ENCODE data around the gene FJX1.

FJX1 gene

DNA sequence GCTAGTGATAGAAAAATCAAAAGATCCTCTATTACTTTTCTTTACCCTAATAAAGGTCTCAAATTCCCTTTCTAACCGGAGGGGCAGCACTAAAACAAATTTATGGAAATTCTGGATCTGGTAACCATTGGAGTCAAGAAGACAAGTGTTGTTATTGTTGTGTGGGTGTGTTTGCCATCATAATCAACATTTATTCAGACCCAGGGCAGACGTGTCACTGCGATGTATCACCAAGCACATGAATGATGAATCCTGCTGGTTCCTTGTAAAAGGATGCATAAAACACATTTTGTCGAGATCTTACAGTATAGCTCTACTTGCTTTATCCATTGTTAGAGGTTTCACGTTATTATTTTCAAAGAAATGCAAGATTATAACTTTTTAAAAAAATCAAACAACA is 12.1 kb upstream of the FJX1 start:
- TF ChIP-seq, protein P1, sequence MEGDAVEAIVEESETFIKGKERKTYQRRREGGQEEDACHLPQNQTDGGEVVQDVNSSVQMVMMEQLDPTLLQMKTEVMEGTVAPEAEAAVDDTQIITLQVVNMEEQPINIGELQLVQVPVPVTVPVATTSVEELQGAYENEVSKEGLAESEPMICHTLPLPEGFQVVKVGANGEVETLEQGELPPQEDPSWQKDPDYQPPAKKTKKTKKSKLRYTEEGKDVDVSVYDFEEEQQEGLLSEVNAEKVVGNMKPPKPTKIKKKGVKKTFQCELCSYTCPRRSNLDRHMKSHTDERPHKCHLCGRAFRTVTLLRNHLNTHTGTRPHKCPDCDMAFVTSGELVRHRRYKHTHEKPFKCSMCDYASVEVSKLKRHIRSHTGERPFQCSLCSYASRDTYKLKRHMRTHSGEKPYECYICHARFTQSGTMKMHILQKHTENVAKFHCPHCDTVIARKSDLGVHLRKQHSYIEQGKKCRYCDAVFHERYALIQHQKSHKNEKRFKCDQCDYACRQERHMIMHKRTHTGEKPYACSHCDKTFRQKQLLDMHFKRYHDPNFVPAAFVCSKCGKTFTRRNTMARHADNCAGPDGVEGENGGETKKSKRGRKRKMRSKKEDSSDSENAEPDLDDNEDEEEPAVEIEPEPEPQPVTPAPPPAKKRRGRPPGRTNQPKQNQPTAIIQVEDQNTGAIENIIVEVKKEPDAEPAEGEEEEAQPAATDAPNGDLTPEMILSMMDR (IDR thresholded peaks at IDR 0.05; ENCODE audit: low read depth, low read length): no peak
- Histone ChIP-seq H3K36me3 (no peaks in the 10 kb centered on the region), H3K4me3 (ENCODE audit: low read depth, low read length) (no peak overlapping the region), H3K9me3 (ENCODE audit: severe bottlenecking) (no peaks in the 10 kb centered on the region), H3K27me3 (ENCODE audit: insufficient read depth, low read depth, severe bottlenecking) (no peaks in the 10 kb centered on the region), H3K27ac (no peak overlapping the region)
- no peak for DNase-seq

DNA sequence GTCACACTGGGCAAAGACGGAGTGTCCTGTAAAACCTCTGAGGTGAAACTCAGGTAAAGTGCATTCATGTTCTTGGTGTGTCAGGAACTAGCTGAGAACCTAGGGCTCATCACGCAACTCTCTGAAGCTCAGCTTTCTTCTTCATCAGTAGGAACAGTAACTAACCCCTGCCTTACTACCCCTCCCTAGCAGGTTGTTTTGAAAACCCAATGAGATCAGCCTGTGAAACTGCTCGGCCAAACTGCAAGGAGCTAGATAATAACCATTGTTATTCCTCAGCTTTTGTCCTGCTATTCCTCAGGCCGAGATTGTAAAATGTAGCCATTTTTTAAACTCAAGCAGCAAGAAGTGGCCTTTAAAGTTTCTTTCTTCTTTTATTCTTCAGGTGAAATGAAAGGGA is 9.8 kb upstream of the FJX1 start:
- no peaks in the 10 kb centered on the region for H3K36me3 ChIP-seq
- TF ChIP-seq, protein P1 (IDR thresholded peaks at IDR 0.05; ENCODE audit: low read depth, low read length): no peak
- no peaks in the 10 kb centered on the region for H3K9me3 ChIP-seq (ENCODE audit: severe bottlenecking)
- H3K27me3 ChIP-seq (ENCODE audit: insufficient read depth, low read depth, severe bottlenecking): no peaks in the 10 kb centered on the region
- no peak for DNase-seq
- no peak overlapping the region for H3K27ac ChIP-seq
- no peak overlapping the region for H3K4me3 ChIP-seq (ENCODE audit: low read depth, low read length)

DNA sequence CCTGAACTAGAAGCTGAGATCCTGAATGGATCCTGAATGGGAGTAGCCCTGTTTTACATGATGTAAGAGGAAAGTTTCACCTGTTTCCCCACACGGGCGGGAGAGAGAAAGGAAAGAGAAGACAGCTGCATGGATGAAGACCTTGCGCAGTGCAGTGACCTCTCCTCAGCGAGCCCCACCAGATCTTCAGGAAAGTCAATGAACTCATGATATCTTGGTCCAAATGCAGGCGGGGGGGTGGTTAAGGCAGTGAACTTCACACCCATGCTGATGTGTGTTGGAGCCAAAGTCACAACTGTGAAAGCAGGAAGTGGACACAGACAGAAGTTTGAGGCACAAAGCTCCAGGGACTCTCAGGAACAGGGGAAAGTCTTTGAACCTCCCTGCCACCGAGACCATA is 8.6 kb upstream of the FJX1 start:
- DNase-seq: no peak
- H3K9me3 ChIP-seq (ENCODE audit: severe bottlenecking): no peaks in the 10 kb centered on the region
- no peaks in the 10 kb centered on the region for H3K27me3 ChIP-seq (ENCODE audit: insufficient read depth, low read depth, severe bottlenecking)
- H3K36me3 ChIP-seq: no peaks in the 10 kb centered on the region
- TF ChIP-seq, protein P1 (IDR thresholded peaks at IDR 0.05; ENCODE audit: low read depth, low read length): no peak
- H3K27ac ChIP-seq: no peak overlapping the region
- no peak overlapping the region for H3K4me3 ChIP-seq (ENCODE audit: low read depth, low read length)

DNA sequence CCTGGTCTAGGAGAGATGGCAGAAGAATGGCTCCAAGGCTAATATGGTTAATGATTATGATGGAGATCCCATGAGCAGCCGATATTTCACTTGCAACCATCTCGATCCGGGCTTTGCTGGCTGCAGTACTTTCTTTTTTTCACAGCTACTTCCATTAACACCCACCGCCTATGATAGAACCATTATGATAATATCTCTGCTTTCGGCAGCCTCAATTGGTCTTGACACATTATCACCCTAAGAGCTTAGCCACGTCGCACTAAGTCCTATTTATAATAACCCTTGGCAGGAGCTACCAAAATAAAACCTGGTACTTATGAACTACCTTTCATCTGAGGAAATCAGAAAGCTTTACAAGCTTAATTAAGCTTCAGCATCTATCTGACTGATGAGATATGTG is 7.6 kb upstream of the FJX1 start:
- Histone ChIP-seq H3K27ac (no peak overlapping the region), H3K36me3 (no peaks in the 10 kb centered on the region), H3K9me3 (ENCODE audit: severe bottlenecking) (no peaks in the 10 kb centered on the region), H3K4me3 (ENCODE audit: low read depth, low read length) (no peak overlapping the region), H3K27me3 (ENCODE audit: insufficient read depth, low read depth, severe bottlenecking) (no peaks in the 10 kb centered on the region)
- TF ChIP-seq, protein P1 (IDR thresholded peaks at IDR 0.05; ENCODE audit: low read depth, low read length): no peak
- DNase-seq: no peak

DNA sequence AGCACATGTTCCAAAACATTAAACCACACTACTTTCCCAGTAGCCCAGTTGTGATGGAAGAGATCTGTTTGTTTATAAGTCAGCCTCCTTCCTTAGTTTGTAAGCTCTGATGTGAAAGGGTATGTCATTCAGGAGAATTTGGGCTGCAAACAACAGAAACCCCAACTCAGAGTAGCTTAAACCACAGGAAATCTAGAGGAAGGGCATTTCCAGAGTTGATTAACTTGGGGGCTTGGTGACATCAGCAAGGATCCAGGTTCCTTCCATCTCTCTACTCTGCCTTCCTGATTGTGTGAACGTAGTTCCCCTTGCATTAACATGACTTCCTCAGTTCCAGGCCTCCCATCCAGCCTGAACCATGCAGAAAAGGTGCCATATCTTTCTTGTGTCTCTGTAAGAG is 6.5 kb upstream of the FJX1 start:
- H3K27me3 ChIP-seq (ENCODE audit: insufficient read depth, low read depth, severe bottlenecking): no peaks in the 10 kb centered on the region
- no peaks in the 10 kb centered on the region for H3K36me3 ChIP-seq
- H3K4me3 ChIP-seq (ENCODE audit: low read depth, low read length): no peak overlapping the region
- no peak overlapping the region for H3K27ac ChIP-seq
- TF ChIP-seq, protein P1 (IDR thresholded peaks at IDR 0.05; ENCODE audit: low read depth, low read length): no peak
- DNase-seq: no peak
- no peaks in the 10 kb centered on the region for H3K9me3 ChIP-seq (ENCODE audit: severe bottlenecking)

DNA sequence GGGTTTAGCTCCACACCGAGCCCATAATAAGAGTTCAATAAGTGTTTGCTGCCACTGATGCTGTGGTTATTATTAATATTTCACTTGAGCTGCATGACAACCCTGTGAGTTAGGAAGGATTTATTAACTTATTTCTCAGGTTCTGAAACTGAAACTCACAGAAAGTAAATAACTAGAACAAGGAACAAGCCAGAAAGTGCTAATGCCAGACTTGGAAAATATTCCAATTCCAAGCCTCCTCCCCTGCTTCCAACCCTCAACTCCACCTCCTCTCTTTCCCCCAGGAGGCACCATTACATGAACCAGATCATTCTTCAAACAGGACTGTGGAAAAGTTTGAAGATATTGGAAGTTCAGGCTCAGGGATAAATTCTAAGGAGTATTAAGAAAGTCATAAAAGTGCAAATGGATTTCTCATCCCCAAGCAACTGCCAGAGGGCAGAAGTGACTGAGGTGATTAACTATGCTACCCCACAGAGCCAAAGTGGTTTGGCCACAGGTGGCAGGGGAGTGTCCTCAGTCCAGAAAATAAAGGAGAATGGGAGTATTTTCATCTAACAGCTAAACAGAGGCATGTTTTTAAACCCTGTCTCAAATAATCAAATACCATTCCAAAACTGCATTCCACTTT is 3.2 kb upstream of the FJX1 start:
- TF ChIP-seq, protein P1 (IDR thresholded peaks at IDR 0.05; ENCODE audit: low read depth, low read length): no peak
- no peak for DNase-seq
- no peak overlapping the region for H3K4me3 ChIP-seq (ENCODE audit: low read depth, low read length)
- H3K36me3 ChIP-seq: no peaks in the 10 kb centered on the region
- no peak overlapping the region for H3K27ac ChIP-seq
- H3K27me3 ChIP-seq (ENCODE audit: insufficient read depth, low read depth, severe bottlenecking): peaks cover 20% of the 10 kb centered on the region
- H3K9me3 ChIP-seq (ENCODE audit: severe bottlenecking): no peaks in the 10 kb centered on the region

Measured in WERI-Rb-1 (cell line).